ENCODE results near the gene TIMM9. TPM values are rescaled to one million over a fixed set of nuclear protein-coding genes. Genes with fewer than 3 reads are reported as not detected.

Gene TIMM9
- total and polyA plus RNA-seq, 2 donors (not counting 1 experiment from before 2014, with no cell fraction given) = 27.7 to 51.0 TPM

DNA sequence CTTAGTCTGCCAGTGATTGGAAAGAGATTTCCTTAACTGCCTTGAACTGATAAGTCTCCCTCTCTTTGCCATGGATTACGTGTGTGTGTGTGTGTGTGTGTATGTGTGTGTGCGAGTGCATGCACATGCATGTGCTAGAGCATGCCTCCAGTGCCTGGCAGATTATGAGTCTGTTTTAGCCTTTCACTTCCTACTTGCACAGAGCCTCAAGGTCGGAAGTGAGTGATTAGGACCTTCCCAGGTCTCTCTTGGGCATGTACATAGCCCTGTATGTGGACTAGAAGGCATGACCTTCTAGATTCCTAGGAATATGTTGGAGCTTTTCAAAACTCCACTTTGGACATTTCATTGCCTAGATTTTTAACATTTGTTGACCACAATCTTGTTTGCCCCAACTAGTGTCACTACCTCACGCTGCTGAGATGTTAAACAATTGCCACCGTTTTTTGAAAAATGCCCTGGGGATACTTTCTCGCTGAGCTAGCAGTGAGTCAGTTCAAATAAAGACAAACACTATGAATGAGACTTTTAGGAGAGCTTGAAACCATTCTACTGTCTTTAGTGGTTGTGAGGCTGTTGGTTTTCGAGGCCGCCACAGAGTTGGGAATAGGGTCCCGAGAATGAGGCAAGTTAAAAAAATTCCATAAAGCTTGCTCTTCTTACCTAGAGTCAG lies 28.4 kb upstream of the TIMM9 start:
- H3K4me1 Mint-ChIP-seq = no peaks in the 10 kb centered on the region
- Histone ChIP-seq H3K79me2 (ENCODE audit: control insufficient read depth, insufficient read depth, low read length) (no peaks in the 10 kb centered on the region), H3K36me3 (replicated peaks in 1 of 2; ENCODE audit: control extremely low read depth in 1 of 2, control insufficient read depth in 1 of 2, extremely low read depth in 1 of 2, insufficient read depth in 2 of 2, low read length in 1 of 2) (peaks cover 11 to 38% of the 10 kb centered on the region in 2 experiments), H3K9ac (ENCODE audit: low read length) (no peak overlapping the region), H3K4me2 (replicated peaks; ENCODE audit: low read depth, low read length, poor library complexity, severe bottlenecking) (no peak overlapping the region), H4K20me1 (ENCODE audit: control insufficient read depth, insufficient read depth, low read length, poor library complexity, severe bottlenecking) (no peaks in the 10 kb centered on the region), H3K27ac (ENCODE audit: low read length in 2 of 2) (no peak overlapping the region), H3K9me3 (ENCODE audit: control extremely low read depth in 1 of 3, control insufficient read depth in 2 of 3, insufficient read depth in 1 of 3, low read length in 2 of 3) (no peaks in the 10 kb centered on the region), H3K4me3 (ENCODE audit: control extremely low read depth in 1 of 5, extremely low read depth in 1 of 5, insufficient read depth in 1 of 5, low read depth in 2 of 5, low read length in 4 of 5) (no peak overlapping the region), H3K27me3 (replicated peaks in 1 of 4; ENCODE audit: control extremely low read depth in 1 of 4, control insufficient read depth in 3 of 4, insufficient read depth in 4 of 4, low read length in 3 of 4) (no peaks in the 10 kb centered on the region), H2AFZ (ENCODE audit: insufficient read depth, low read depth, low read length, poor library complexity, severe bottlenecking) (no peak overlapping the region), H3K4me1 (ENCODE audit: control insufficient read depth in 2 of 2, insufficient read depth in 2 of 2, low read length in 2 of 2) (no peaks in the 10 kb centered on the region)
- no peak for DNase-seq
- H3K4me3 Mint-ChIP-seq = no peak overlapping the region
- no peaks in the 10 kb centered on the region for H3K27me3 Mint-ChIP-seq
- TF ChIP-seq, protein P1, sequence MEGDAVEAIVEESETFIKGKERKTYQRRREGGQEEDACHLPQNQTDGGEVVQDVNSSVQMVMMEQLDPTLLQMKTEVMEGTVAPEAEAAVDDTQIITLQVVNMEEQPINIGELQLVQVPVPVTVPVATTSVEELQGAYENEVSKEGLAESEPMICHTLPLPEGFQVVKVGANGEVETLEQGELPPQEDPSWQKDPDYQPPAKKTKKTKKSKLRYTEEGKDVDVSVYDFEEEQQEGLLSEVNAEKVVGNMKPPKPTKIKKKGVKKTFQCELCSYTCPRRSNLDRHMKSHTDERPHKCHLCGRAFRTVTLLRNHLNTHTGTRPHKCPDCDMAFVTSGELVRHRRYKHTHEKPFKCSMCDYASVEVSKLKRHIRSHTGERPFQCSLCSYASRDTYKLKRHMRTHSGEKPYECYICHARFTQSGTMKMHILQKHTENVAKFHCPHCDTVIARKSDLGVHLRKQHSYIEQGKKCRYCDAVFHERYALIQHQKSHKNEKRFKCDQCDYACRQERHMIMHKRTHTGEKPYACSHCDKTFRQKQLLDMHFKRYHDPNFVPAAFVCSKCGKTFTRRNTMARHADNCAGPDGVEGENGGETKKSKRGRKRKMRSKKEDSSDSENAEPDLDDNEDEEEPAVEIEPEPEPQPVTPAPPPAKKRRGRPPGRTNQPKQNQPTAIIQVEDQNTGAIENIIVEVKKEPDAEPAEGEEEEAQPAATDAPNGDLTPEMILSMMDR (IDR thresholded peaks at IDR 0.05) = no peak
- TF ChIP-seq EZH2 (IDR thresholded peaks at IDR 0.05; ENCODE audit: borderline replicate concordance, insufficient read depth, low read depth, low read length, poor library complexity, severe bottlenecking) = no peak
- H3K9me3 Mint-ChIP-seq (ENCODE audit: insufficient read depth) = no peaks in the 10 kb centered on the region
- no peak for ATAC-seq (ENCODE audit: low read depth)
- WGBS (ENCODE audit: insufficient coverage) = 80% methylated on average over 2 of the region's 9 CpGs
- ChIA-PET CTCF (no interaction called here), POLR2A (no interaction called here)
- intact Hi-C loops (cut with micrococcal nuclease) = no loop called here
- H3K27ac Mint-ChIP-seq = no peak overlapping the region

DNA sequence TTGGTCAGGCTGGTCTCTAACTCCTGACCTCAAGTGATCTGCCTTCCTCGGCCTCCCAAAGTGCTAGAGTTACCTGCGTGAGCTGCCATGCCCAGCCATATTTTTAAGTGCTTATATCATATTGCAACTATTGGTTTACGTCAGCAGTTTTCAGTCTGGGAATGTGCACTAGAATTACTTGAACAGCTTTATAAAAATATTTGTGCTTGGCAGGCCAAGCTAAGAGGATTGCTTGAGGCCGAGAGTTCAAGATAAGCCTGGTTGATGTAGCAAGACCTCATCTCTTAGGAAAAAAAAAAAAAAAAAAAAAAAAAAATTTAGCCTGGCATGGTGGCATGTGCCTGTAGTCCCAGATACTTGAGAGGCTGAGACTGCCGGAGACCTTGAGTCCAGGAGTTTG lies 17.3 kb upstream of the TIMM9 start:
- POLR2A ChIA-PET = no interaction called here
- Histone ChIP-seq H3K79me2 (ENCODE audit: control insufficient read depth, insufficient read depth, low read length) (no peaks in the 10 kb centered on the region), H3K36me3 (replicated peaks in 1 of 2; ENCODE audit: control extremely low read depth in 1 of 2, control insufficient read depth in 1 of 2, extremely low read depth in 1 of 2, insufficient read depth in 2 of 2, low read length in 1 of 2) (peaks cover 7 to 41% of the 10 kb centered on the region in 2 experiments)

More for the DNA sequence above, 17.3 kb upstream of the TIMM9 start:
- Mint-ChIP-seq H3K4me1 (no peaks in the 10 kb centered on the region), H3K4me3 (no peak overlapping the region), H3K27ac (no peak overlapping the region), H3K9me3 (ENCODE audit: insufficient read depth) (no peaks in the 10 kb centered on the region), H3K27me3 (no peaks in the 10 kb centered on the region)
- no peak overlapping the region for H2AFZ ChIP-seq (ENCODE audit: insufficient read depth, low read depth, low read length, poor library complexity, severe bottlenecking)
- intact Hi-C loops (cut with micrococcal nuclease) = no loop called here
- no peaks in the 10 kb centered on the region for H4K20me1 ChIP-seq (ENCODE audit: control insufficient read depth, insufficient read depth, low read length, poor library complexity, severe bottlenecking)
- ATAC-seq (ENCODE audit: low read depth) = no peak
- H3K27ac ChIP-seq (ENCODE audit: low read length in 2 of 2) = no peak overlapping the region
- CTCF ChIA-PET = no interaction called here
- no peak overlapping the region for H3K4me2 ChIP-seq (replicated peaks; ENCODE audit: low read depth, low read length, poor library complexity, severe bottlenecking)
- no peaks in the 10 kb centered on the region for H3K4me1 ChIP-seq (ENCODE audit: control insufficient read depth in 2 of 2, insufficient read depth in 2 of 2, low read length in 2 of 2)
- TF ChIP-seq, protein P1 (IDR thresholded peaks at IDR 0.05) = no peak
- no peak for TF ChIP-seq EZH2 (IDR thresholded peaks at IDR 0.05; ENCODE audit: borderline replicate concordance, insufficient read depth, low read depth, low read length, poor library complexity, severe bottlenecking)
- DNase-seq = no peak
- 83% methylated on average over 1 of the region's 5 CpGs for WGBS (ENCODE audit: insufficient coverage)
- no peaks in the 10 kb centered on the region for H3K27me3 ChIP-seq (replicated peaks in 1 of 4; ENCODE audit: control extremely low read depth in 1 of 4, control insufficient read depth in 3 of 4, insufficient read depth in 4 of 4, low read length in 3 of 4)
- H3K9me3 ChIP-seq (ENCODE audit: control extremely low read depth in 1 of 3, control insufficient read depth in 2 of 3, insufficient read depth in 1 of 3, low read length in 2 of 3) = no peaks in the 10 kb centered on the region
- H3K4me3 ChIP-seq (ENCODE audit: control extremely low read depth in 1 of 5, extremely low read depth in 1 of 5, insufficient read depth in 1 of 5, low read depth in 2 of 5, low read length in 4 of 5) = no peak overlapping the region
- H3K9ac ChIP-seq (ENCODE audit: low read length) = no peak overlapping the region

Data from B cell (primary cell).